HepG2 (cell line): ENCODE measurements around the gene PMS1. TPM values are rescaled to one million over a fixed set of nuclear protein-coding genes. Genes with fewer than 3 reads are reported as not detected.

Source experiments
- ADNP ChIP-seq: sonication (generic); formaldehyde crosslinking; IDR thresholded peaks from 2 replicates; pipeline ENCODE4 v1.4.0; 2020; ENCODE audit warnings: missing genetic modification reagents
- BHLHE40 ChIP-seq: IDR thresholded peaks from 2 replicates; pipeline ENCODE4 v1.6.1; 2011; ENCODE audit warnings: low read length, improper control_type of control experiment
- HMGXB3 ChIP-seq: sonication (generic); formaldehyde crosslinking; IDR thresholded peaks from 2 replicates; pipeline ENCODE4 v1.4.0; 2020; ENCODE audit warnings: missing genetic modification reagents, borderline replicate concordance
- IKZF5 ChIP-seq: IDR thresholded peaks from 2 replicates; pipeline ENCODE4 v1.6.1; 2018; ENCODE audit warnings: missing genetic modification reagents, mild to moderate bottlenecking, missing compliant biosample characterization
- MEIS1 ChIP-seq: sonication (generic); formaldehyde crosslinking; IDR thresholded peaks from 2 replicates; pipeline ENCODE4 v1.9.0; 2021; ENCODE audit warnings: mild to moderate bottlenecking, missing genetic modification reagents, moderate library complexity, borderline replicate concordance
- RORA ChIP-seq: sonication (generic); formaldehyde crosslinking; IDR thresholded peaks from 2 replicates; pipeline ENCODE4 v1.5.0; 2020; ENCODE audit warnings: mild to moderate bottlenecking, missing genetic modification reagents, moderate library complexity
- THAP11 ChIP-seq: IDR thresholded peaks from 2 replicates; pipeline ENCODE4 v1.6.1; 2016; ENCODE audit warnings: missing biosample characterization, missing genetic modification reagents
- TMF1 ChIP-seq: sonication (generic); formaldehyde crosslinking; IDR thresholded peaks from 2 replicates; pipeline ENCODE4 v1.8.1; 2022; ENCODE audit warnings: low read depth, missing genetic modification reagents
- ZBTB8A ChIP-seq: sonication (generic); formaldehyde crosslinking; IDR thresholded peaks from 2 replicates; pipeline ENCODE4 v1.4.0; 2020; ENCODE audit warnings: mild to moderate bottlenecking, low read depth, missing genetic modification reagents, borderline replicate concordance
- ZNF18 ChIP-seq: sonication (generic); formaldehyde crosslinking; IDR thresholded peaks from 2 replicates; pipeline ENCODE4 v1.8.0; 2022; ENCODE audit warnings: mild to moderate bottlenecking, missing genetic modification reagents; ENCODE audit not compliant: insufficient replicate concordance
- ZNF280D ChIP-seq: sonication (generic); formaldehyde crosslinking; IDR thresholded peaks from 2 replicates; pipeline ENCODE4 v1.5.1; 2020; ENCODE audit warnings: mild to moderate bottlenecking, missing genetic modification reagents
- polyA plus RNA-seq, 8 experiments: library from polyadenylated mRNA; depleted of rRNA in 3 of 8; stranded (reverse) in 7 of 8; unstranded in 1 of 8; fragments of >200 nt; fragmentation: Illumina TruSeq in 4 of 8; extraction: Trizol in 4 of 8; gene quantifications; 2 replicates each; pipeline versions ENCODE4 v1.2.1 to v1.2.3, GENCODE V29; 2011 to 2016; ENCODE audit warnings: low read depth in 4 of 8, missing spikeins in 1 of 8, mixed read lengths in 1 of 8; ENCODE audit not compliant: insufficient read depth in 1 of 8
- total RNA-seq, 5 experiments: library from RNA; depleted of rRNA; stranded (reverse); fragments of >200 nt; fragmentation: Illumina TruSeq; extraction: Trizol; gene quantifications; 2 replicates each; pipeline ENCODE4 v1.2.3, GENCODE V29; 2016; ENCODE audit warnings: low read depth in 1 of 5
- TF ChIP-seq, protein P1 (sequence below): sonication (generic); formaldehyde crosslinking; IDR thresholded peaks from 2 replicates; pipeline ENCODE4 v1.9.0; 2021; ENCODE audit warnings: missing genetic modification reagents, borderline replicate concordance
- TF ChIP-seq, protein P2 (sequence below): sonication (generic); formaldehyde crosslinking; IDR thresholded peaks from 2 replicates; pipeline ENCODE4 v1.5.0; 2020; ENCODE audit warnings: missing genetic modification reagents, mild to moderate bottlenecking, borderline replicate concordance

PMS1 gene
- total and polyA plus RNA-seq, 2 of the 13 experiments (the other 11 are each of a cell fraction or from before 2014, with no cell fraction given), result 14.6 to 39.9 TPM

DNA sequence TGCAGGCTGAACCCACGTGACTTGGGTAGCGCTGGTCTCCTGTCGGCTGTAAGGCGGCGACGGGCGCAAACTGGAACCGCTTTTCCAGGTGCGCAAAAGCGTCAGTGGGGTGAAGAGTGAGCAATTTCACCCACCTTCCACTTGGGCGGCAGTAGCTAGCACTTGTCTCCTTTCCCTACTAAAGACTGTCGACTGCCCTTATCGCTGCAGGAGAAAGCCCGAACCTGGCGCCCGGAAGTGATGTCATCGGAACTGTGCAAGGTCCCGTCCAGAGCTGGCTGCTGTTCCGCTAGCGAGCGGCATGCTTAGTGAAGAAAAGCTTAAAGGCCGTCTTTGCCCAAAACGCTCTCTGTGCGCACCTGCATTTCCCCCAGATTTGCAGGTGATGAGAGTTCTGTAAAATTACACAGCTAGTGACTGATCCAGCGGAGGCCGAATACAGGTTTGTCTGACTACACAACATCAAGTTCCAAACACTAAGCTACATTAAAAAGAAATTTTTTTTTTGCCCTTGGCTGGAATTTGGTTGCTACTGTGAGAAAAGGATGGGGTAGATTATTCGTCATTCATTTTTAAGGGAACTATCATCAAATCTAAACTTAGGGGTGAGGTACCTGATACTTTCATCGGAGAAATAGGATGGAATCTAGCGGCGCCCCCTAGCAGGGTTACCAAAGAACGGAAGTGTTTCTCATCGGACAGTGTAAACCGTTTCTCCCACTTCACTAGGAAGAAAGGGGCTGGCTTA is 21.5 kb upstream of the PMS1 start, which contains the start of gene OSGEPL1 (continued):
- TF ChIP-seq ADNP (CRISPR knock-in tag) (peak; percentile 70; the same call in 1 of the 2 replicates), ZNF280D (CRISPR knock-in tag) (peak; percentile 88; the same call in 1 of the 2 replicates), BHLHE40 (peak; percentile 12; the same call in 1 of the 2 replicates), ZBTB8A (no peak), THAP11 (CRISPR knock-in tag) (peak; percentile 88), HMGXB3 (CRISPR knock-in tag) (peak; percentile 56), ZNF18 (no peak), RORA (CRISPR knock-in tag) (no peak), TMF1 (CRISPR knock-in tag) (no peak; the same call in 1 of the 2 replicates), MEIS1 (CRISPR knock-in tag) (no peak; the same call in none of the 2 replicates), IKZF5 (CRISPR knock-in tag) (peak; percentile 93)
- TF ChIP-seq, protein P1, sequence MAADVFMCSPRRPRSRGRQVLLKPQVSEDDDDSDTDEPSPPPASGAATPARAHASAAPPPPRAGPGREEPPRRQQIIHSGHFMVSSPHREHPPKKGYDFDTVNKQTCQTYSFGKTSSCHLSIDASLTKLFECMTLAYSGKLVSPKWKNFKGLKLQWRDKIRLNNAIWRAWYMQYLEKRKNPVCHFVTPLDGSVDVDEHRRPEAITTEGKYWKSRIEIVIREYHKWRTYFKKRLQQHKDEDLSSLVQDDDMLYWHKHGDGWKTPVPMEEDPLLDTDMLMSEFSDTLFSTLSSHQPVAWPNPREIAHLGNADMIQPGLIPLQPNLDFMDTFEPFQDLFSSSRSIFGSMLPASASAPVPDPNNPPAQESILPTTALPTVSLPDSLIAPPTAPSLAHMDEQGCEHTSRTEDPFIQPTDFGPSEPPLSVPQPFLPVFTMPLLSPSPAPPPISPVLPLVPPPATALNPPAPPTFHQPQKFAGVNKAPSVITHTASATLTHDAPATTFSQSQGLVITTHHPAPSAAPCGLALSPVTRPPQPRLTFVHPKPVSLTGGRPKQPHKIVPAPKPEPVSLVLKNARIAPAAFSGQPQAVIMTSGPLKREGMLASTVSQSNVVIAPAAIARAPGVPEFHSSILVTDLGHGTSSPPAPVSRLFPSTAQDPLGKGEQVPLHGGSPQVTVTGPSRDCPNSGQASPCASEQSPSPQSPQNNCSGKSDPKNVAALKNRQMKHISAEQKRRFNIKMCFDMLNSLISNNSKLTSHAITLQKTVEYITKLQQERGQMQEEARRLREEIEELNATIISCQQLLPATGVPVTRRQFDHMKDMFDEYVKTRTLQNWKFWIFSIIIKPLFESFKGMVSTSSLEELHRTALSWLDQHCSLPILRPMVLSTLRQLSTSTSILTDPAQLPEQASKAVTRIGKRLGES (CRISPR knock-in tag), result no peak
- TF ChIP-seq, protein P2, sequence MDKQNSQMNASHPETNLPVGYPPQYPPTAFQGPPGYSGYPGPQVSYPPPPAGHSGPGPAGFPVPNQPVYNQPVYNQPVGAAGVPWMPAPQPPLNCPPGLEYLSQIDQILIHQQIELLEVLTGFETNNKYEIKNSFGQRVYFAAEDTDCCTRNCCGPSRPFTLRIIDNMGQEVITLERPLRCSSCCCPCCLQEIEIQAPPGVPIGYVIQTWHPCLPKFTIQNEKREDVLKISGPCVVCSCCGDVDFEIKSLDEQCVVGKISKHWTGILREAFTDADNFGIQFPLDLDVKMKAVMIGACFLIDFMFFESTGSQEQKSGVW (CRISPR knock-in tag), result no peak
